MM.1S (cell line): ENCODE measurements around the gene CASTOR1.

Experiments
- DNase-seq: peaks from one replicate; pipeline ENCODE4 v3.0.0-alpha.2; 2015
- H2AFZ ChIP-seq: fragments of 300-600 bp; sonication (generic); 2 replicates; pipeline ENCODE4 v1.6.0; 2016; ENCODE audit warnings: antibody characterized with exemption, low read length
- H3F3A ChIP-seq: fragments of 300-600 bp; sonication (generic); 2 replicates; pipeline ENCODE4 v1.6.1; 2016; ENCODE audit warnings: mild to moderate bottlenecking, antibody characterized with exemption, low read length, moderate library complexity, mixed read lengths; ENCODE audit not compliant: insufficient read depth
- H3K27ac ChIP-seq: fragments of 300-600 bp; sonication (generic); 2 replicates; pipeline ENCODE4 v1.5.1; 2016; ENCODE audit warnings: mild to moderate bottlenecking, low read length
- H3K27me3 ChIP-seq: fragments of 300-600 bp; sonication (generic); replicated peaks from 2 replicates; pipeline ENCODE4 v1.6.0; 2016; ENCODE audit warnings: low read length; ENCODE audit not compliant: insufficient read depth
- H3K36me3 ChIP-seq: fragments of 300-600 bp; sonication (generic); replicated peaks from 2 replicates; pipeline ENCODE4 v1.6.1; 2016; ENCODE audit warnings: mild to moderate bottlenecking, low read length, mixed read lengths; ENCODE audit not compliant: insufficient read depth
- H3K4me1 ChIP-seq: fragments of 300-600 bp; sonication (generic); 2 replicates; pipeline ENCODE4 v1.6.1; 2016; ENCODE audit warnings: low read length, mixed read lengths
- H3K4me2 ChIP-seq: fragments of 300-600 bp; sonication (generic); 2 replicates; pipeline ENCODE4 v1.6.0; 2016; ENCODE audit warnings: low read depth, low read length
- H3K4me3 ChIP-seq: fragments of 300-600 bp; sonication (generic); 2 replicates; pipeline ENCODE4 v1.5.1; 2016; ENCODE audit warnings: low read length, mixed read lengths
- H3K79me2 ChIP-seq: fragments of 300-600 bp; sonication (generic); 2 replicates; pipeline ENCODE4 v1.6.1; 2016; ENCODE audit warnings: mixed run types, low read length, mixed read lengths
- H3K9ac ChIP-seq: fragments of 300-600 bp; sonication (generic); 2 replicates; pipeline ENCODE4 v1.6.1; 2016; ENCODE audit warnings: low read length, mixed read lengths
- H3K9me2 ChIP-seq: fragments of 300-600 bp; sonication (generic); replicated peaks from 2 replicates; pipeline ENCODE4 v1.6.1; 2016; ENCODE audit warnings: mild to moderate bottlenecking, low read length, mixed read lengths; ENCODE audit not compliant: insufficient read depth
- H3K9me3 ChIP-seq: fragments of 300-600 bp; sonication (generic); replicated peaks from 2 replicates; pipeline ENCODE4 v1.6.1; 2016; ENCODE audit warnings: mild to moderate bottlenecking, low read length, mixed read lengths; ENCODE audit not compliant: insufficient read depth
- H4K20me1 ChIP-seq: fragments of 300-600 bp; sonication (generic); 2 replicates; pipeline ENCODE4 v1.6.1; 2016; ENCODE audit warnings: mild to moderate bottlenecking, low read length, moderate library complexity, mixed read lengths; ENCODE audit not compliant: insufficient read depth
- EZH2 ChIP-seq: fragments of 300-600 bp; sonication (generic); optimal IDR thresholded peaks from 2 replicates; pipeline ENCODE3; 2017; ENCODE audit warnings: low read depth, mild to moderate bottlenecking, antibody characterized with exemption, low read length, mixed read lengths
- EZH2phosphoT487 ChIP-seq: fragments of 300-600 bp; sonication (generic); IDR thresholded peaks from 2 replicates; pipeline ENCODE4 v1.6.1; 2018; ENCODE audit warnings: antibody characterized with exemption, low read length
- TF ChIP-seq, protein P1 (sequence below): fragments of 300-600 bp; sonication (generic); IDR thresholded peaks from 2 replicates; pipeline ENCODE4 v1.5.1; 2016; ENCODE audit warnings: antibody characterized with exemption, low read length, mixed read lengths

The CASTOR1 gene

GRCh38 chr22:30285846-30286200, 3.5 kb downstream of the CASTOR1 start:
- DNase-seq = no peak
- Histone ChIP-seq H3K27me3 (no peaks in the 10 kb centered on the region), H3K4me3 (no peak overlapping the region), H2AFZ (no peak overlapping the region), H3K9me3 (no peaks in the 10 kb centered on the region), H3K36me3 (no peaks in the 10 kb centered on the region), H3F3A (peaks cover 20% of the 10 kb centered on the region), H3K4me2 (no peak overlapping the region), H3K9ac (no peak overlapping the region), H3K79me2 (no peaks in the 10 kb centered on the region), H4K20me1 (no peaks in the 10 kb centered on the region), H3K9me2 (no peaks in the 10 kb centered on the region), H3K4me1 (peaks cover 17% of the 10 kb centered on the region; the same call in 1 of the 2 replicates), H3K27ac (no peak overlapping the region)
- TF ChIP-seq EZH2phosphoT487 (no peak), EZH2 (no peak)
- TF ChIP-seq, protein P1, sequence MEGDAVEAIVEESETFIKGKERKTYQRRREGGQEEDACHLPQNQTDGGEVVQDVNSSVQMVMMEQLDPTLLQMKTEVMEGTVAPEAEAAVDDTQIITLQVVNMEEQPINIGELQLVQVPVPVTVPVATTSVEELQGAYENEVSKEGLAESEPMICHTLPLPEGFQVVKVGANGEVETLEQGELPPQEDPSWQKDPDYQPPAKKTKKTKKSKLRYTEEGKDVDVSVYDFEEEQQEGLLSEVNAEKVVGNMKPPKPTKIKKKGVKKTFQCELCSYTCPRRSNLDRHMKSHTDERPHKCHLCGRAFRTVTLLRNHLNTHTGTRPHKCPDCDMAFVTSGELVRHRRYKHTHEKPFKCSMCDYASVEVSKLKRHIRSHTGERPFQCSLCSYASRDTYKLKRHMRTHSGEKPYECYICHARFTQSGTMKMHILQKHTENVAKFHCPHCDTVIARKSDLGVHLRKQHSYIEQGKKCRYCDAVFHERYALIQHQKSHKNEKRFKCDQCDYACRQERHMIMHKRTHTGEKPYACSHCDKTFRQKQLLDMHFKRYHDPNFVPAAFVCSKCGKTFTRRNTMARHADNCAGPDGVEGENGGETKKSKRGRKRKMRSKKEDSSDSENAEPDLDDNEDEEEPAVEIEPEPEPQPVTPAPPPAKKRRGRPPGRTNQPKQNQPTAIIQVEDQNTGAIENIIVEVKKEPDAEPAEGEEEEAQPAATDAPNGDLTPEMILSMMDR = no peak

DNA sequence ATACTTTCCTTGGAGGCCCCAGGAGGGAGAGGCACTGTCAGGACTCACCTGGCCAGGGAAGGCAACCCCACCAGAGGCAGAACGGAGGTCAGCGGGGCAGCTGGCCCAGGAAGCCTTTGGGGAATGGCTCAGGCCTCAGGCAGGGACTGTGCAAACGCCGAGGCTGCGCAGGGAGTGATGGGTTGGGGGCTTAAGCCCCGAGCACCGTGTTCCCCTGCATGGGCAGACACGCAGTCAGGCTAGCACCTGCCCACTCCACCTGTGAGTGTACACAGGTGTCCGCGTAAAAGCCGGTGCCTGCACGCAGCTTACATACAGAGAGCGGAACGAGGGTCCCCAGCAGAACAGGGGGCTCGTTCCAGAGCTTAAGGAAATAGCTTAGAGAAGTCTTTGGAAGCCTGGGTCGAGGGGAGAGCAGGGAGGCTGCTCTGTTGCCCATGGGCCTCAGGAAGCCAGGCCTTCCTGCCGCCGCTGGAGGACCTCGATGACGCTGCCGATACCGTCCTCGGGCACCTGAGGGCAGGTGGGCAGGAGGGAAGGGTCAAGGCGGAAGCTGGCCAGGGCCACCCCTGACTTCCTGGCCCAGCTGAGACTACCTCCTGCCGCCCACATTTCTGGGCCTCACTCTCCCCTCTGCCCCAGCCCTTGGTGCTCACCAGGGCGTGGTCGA, 4.0 kb downstream of the CASTOR1 start:
- H3K79me2 ChIP-seq = no peaks in the 10 kb centered on the region
- no peaks in the 10 kb centered on the region for H4K20me1 ChIP-seq
- H3K27ac ChIP-seq = no peak overlapping the region
- H3K36me3 ChIP-seq = no peaks in the 10 kb centered on the region
- H3F3A ChIP-seq = peaks cover 15% of the 10 kb centered on the region
- H3K4me2 ChIP-seq = no peak overlapping the region
- TF ChIP-seq, protein P1 = no peak
- TF ChIP-seq EZH2phosphoT487 (no peak), EZH2 (no peak)
- no peak overlapping the region for H3K9ac ChIP-seq
- no peaks in the 10 kb centered on the region for H3K9me3 ChIP-seq
- H3K4me1 ChIP-seq = peaks cover 13% of the 10 kb centered on the region; the same call in 1 of the 2 replicates
- no peak overlapping the region for H3K4me3 ChIP-seq
- no peaks in the 10 kb centered on the region for H3K27me3 ChIP-seq
- H2AFZ ChIP-seq = no peak overlapping the region
- H3K9me2 ChIP-seq = no peaks in the 10 kb centered on the region
- no peak for DNase-seq

DNA sequence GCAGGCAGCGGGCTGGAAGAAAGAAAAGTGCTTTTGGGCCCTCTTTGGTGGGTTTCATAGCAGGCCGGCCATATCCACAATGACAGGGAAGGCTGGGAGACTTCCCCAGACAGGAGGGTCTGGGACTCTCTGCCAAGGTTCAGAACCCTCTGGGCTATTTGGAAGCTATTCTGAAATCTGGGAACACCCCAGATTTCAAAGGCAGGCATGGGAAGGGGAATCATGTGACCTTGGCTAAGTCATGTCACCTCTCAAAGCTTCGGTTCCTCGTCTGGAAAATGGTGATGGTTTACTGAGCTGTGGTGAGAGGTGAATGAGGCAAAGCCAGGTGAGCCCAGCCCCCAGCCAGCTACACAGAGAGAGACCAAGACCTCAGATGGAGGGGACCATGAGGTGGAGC, 4.6 kb downstream of the CASTOR1 start:
- no peak for DNase-seq
- H4K20me1 ChIP-seq = no peaks in the 10 kb centered on the region
- H3K27ac ChIP-seq = no peak overlapping the region
- H3K9ac ChIP-seq = no peak overlapping the region
- H3K27me3 ChIP-seq = no peaks in the 10 kb centered on the region; the same call in 1 of the 2 replicates
- H3K79me2 ChIP-seq = no peaks in the 10 kb centered on the region
- H2AFZ ChIP-seq = no peak overlapping the region
- no peak overlapping the region for H3K4me3 ChIP-seq
- TF ChIP-seq, protein P1 = no peak
- TF ChIP-seq EZH2phosphoT487 = no peak
- TF ChIP-seq EZH2 = no peak
- H3K9me2 ChIP-seq = no peaks in the 10 kb centered on the region
- no peaks in the 10 kb centered on the region for H3K9me3 ChIP-seq
- peaks cover 8% of the 10 kb centered on the region; the same call in 1 of the 2 replicates for H3K4me1 ChIP-seq
- H3K4me2 ChIP-seq = no peak overlapping the region
- peaks cover 10% of the 10 kb centered on the region for H3F3A ChIP-seq
- no peaks in the 10 kb centered on the region for H3K36me3 ChIP-seq
